Motor neuron (in vitro differentiated cells): ENCODE measurements around the gene CHTF18. TPM values are rescaled to one million over a fixed set of nuclear protein-coding genes. Genes with fewer than 3 reads are reported as not detected.

Source experiments
- ATAC-seq, 8 experiments: fragments of 200-7000 bp; cut with Tn5 transposase; replicated peaks in 6 of 8; 2 replicates each; pipeline ENCODE4 v1.8.0; 2021; ENCODE audit warnings: mild to moderate bottlenecking in 8 of 8, moderate library complexity in 8 of 8
- H3K27ac ChIP-seq, 2 donors: fragments of 250-450 bp; sonication (Bioruptor Pico); 2 replicates each; pipeline ENCODE4 v1.9.0; 2021; ENCODE audit warnings: antibody characterized with exemption in 2 of 2, mild to moderate bottlenecking in 2 of 2, moderate library complexity in 1 of 2
- H3K4me1 ChIP-seq, 2 donors: fragments of 250-450 bp; sonication (Bioruptor Pico); replicated peaks in 1 of 2; 2 replicates each; pipeline ENCODE4 v1.6.1; 2021; ENCODE audit warnings: antibody characterized with exemption in 2 of 2, mild to moderate bottlenecking in 2 of 2, moderate library complexity in 1 of 2
- H3K4me3 ChIP-seq, 5 donors: fragments of 250-450 bp; sonication (Bioruptor Pico); 2 replicates each; pipeline ENCODE4 v1.9.0; 2021; ENCODE audit warnings: antibody characterized with exemption in 5 of 5, mild to moderate bottlenecking in 5 of 5, moderate library complexity in 4 of 5
- WGBS, 10 experiments: fragments of 450-650 bp; shearing (Covaris generic); methylation state at CpG; one replicate each; pipeline ENCODE4 v1.0.0; 2022; 5-methylcytosine and 5-hydroxymethylcytosine counted together
- in situ Hi-C, 9 experiments: fragments of 400-800 bp; cut with MboI; loops; one replicate each; pipeline ENCODE4 v1.15.0; 2021; ENCODE audit warnings: low sequenced_read_pairs in 9 of 9, low pct_unique_long_range_greater_than_20kb in 2 of 9; ENCODE audit not compliant: unreplicated experiment in 9 of 9
- total RNA-seq, 8 experiments: library from RNA; unstranded; fragments of 300-600 nt; gene quantifications; 2 replicates each; pipeline versions ENCODE4 v1.2.3 to v1.2.4, GENCODE V29; 2022

Gene CHTF18
- total RNA-seq, 8 experiments from 2014 or later: 2.5 to 41.5 (median 12.4) TPM

DNA sequence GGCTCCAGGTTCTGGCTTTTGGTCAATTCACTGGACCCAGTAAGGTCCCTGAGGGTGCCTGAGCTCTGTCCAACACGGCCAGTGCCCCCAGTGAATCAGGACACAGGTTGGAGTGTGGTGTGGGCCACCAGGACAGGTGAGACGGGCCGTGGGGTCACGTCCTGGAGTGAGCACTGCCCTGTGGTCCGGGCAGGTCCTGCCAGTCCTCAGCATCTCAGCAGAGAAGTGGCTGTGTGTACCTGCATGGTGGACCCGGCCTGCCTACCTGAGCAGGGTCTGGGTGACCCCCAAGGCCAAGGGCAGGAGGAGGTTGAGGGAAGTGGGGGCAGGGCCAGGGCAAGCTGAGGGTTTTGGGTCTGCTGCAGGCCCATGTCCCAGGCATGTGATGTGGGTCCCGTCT, 14.0 kb downstream of the CHTF18 start:
- ATAC-seq: no peak
- H3K4me3 ChIP-seq: no peak overlapping the region
- WGBS, 10 experiments: 60 to 70% methylated on average over 1 to 3 of the region's 7 CpGs; no CpG with 5 or more reads in 8 of the 10 experiments
- in situ Hi-C loops: loop anchor here in 5 of 9 experiments (25.0 kb wide), 1 partner anchor 260 kb away; the partner anchor contains the start of gene SSTR5 (in 5 of the 5)
- H3K27ac ChIP-seq: no peak overlapping the region
- peaks cover 16 to 23% of the 10 kb centered on the region in 2 donors for H3K4me1 ChIP-seq

GRCh38 chr16:802914-803753, 14.7 kb downstream of the CHTF18 start:
- ATAC-seq: no peak
- Histone ChIP-seq H3K27ac (no peak overlapping the region), H3K4me1 (peaks cover 16 to 23% of the 10 kb centered on the region in 2 donors), H3K4me3 (no peak overlapping the region)
- 24 to 87% (median 39%) methylated on average over 2 to 7 of the region's 33 CpGs; no CpG with 5 or more reads in 6 of the 10 experiments for WGBS, 10 experiments
- in situ Hi-C loops: loop anchor here in 5 of 9 experiments (25.0 kb wide), 1 partner anchor 259 kb away; the partner anchor contains the start of gene SSTR5 (in 5 of the 5)

DNA sequence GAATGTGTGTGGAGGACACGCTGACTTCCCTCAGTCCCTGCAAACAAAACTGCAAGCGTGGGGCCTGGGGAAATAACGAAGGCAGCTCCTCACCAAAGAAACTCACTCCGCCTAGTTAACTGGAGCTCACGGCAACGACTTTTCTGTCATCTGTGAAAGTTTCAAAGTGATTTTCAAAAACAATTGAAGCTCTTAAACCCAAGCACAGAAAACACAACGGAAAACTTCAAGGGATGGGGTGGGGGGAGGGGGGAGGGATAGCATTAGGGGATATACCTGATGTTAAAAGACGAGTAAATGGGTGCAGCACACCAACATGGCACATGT, 15.3 kb downstream of the CHTF18 start:
- in situ Hi-C loops: loop anchor here in 5 of 9 experiments (25.0 kb wide), 1 partner anchor 259 kb away; the partner anchor contains the start of gene SSTR5 (in 5 of the 5)
- no peak overlapping the region for H3K27ac ChIP-seq
- ATAC-seq: no peak
- 17 to 75% (median 40%) methylated on average over 1 to 4 of the region's 8 CpGs; no CpG with 5 or more reads in 7 of the 10 experiments for WGBS, 10 experiments
- H3K4me3 ChIP-seq: no peak overlapping the region
- peaks cover 20 to 26% of the 10 kb centered on the region in 2 donors for H3K4me1 ChIP-seq

DNA sequence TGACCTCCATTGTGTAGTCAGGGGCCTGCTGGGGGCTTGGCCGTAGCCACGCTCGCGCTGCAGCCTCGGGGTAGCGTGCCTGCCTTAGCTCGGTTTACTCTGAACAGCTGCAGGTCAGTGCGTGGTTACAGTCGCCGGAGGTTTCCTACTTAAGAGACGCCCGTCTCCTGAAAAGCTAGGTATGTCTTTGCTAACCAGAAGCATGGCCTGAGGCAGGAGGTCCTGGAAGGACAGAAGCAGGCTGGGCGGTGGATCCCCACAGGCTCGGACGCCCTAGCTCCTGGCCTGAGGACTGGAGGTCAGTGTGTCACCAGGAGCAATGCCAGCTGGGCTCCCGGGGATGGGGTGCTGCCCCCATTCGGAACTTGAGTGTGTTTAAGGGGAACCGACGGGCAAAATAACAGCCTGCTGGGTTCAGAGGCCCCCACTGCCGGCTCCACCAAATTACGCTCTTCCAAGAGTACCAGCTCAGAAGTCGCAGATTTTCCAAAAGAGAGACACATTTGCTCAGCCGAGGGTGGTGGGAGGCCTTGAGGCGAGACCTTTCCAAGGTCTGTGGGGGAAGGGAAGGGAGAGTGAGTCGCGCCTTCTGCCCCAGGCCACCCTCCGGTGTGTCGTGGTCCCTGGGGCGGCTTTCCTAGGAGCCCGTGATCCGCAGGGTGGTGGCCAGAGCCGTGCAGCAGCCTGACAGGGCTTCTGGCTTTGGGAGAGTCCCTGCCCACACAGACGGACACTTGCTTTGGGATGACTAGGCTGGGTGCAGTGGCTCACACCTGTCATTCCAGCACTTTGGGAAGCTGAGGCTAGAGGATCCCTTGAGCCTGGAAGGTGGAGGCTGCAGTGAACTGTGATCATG, 16.0 kb downstream of the CHTF18 start:
- H3K4me3 ChIP-seq: no peak overlapping the region
- WGBS, 10 experiments: 0 to 100% (median 54%) methylated on average over 1 to 9 of the region's 33 CpGs
- in situ Hi-C loops: loop anchor here in 5 of 9 experiments (25.0 kb wide), 1 partner anchor 258 kb away; the partner anchor contains the start of gene SSTR5 (in 5 of the 5)
- H3K4me1 ChIP-seq: peaks cover 23 to 26% of the 10 kb centered on the region in 2 donors
- ATAC-seq: no peak
- H3K27ac ChIP-seq: no peak overlapping the region

DNA sequence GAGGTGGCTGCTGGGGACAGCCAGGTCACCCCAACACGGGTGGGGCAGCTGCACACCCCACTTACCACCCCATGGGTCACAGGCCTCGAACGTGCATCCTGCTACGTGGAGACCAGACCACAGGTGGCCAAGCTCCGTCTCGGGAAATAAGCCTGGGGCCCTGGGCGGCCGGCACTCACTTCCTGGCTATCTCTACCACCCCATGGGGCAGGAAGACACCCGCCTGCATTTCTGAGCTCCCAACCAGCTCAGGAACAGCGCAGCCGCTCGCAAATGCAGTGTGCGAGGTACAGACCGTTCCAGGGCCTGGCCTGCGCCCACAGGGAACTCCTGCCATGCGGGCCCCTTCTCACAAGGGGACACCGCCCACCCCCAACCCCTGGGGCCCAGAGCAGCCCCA, 17.1 kb downstream of the CHTF18 start:
- Histone ChIP-seq H3K4me1 (peaks cover 16% of the 10 kb centered on the region in 2 donors), H3K27ac (no peak overlapping the region), H3K4me3 (no peak overlapping the region)
- in situ Hi-C loops: loop anchor here in 5 of 9 experiments (25.0 kb wide), 1 partner anchor 257 kb away; the partner anchor contains the start of gene SSTR5 (in 5 of the 5)
- no CpG with 5 or more reads among the region's 17 CpGs for WGBS, 10 experiments
- no peak for ATAC-seq

DNA sequence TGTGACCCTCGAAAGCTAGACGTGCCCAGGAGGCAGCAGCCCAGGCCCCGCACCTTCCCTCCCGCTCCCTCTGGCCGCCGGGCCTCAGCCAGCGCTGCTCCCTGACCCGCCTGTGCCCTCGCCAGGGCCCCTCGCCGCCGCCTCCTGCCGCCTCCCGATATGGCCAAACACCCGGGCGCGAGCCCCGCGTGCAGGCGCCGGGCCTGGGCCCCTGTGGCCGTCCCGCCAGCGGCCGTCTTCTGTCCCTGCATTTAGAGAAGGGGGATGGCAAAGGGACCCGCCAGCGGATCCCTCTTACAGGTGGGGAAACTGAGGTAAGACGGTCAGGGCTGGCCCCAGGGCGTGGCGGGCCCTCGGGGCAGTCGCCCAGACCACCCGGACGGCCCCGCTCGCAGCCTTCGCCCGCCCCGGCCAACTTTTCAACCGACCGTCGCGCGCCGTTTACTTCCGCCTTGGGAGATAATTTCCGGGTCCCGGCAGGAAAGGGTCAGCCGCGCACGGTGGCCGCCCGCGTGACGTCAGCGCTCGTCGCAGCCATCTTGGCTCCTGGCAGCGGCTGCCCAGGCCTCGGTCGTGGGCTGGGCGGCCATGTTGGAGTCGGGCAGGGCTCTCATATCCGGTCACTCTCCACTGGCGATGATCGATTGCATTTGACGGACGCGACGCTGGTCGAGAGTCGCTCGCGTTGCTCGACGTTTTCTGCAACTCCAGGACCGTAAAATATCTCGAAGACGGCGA, 19.1 kb downstream of the CHTF18 start:
- 0 to 60% (median 0%) methylated on average over 2 to 12 of the region's 80 CpGs; no CpG with 5 or more reads in 4 of the 10 experiments for whole genome bisulfite sequencing, 10 experiments
- H3K27ac ChIP-seq: peak overlapping the region; percentile 83 to 97
- H3K4me3 ChIP-seq: peak overlapping the region; percentile 65 to 95 (median 79)

DNA sequence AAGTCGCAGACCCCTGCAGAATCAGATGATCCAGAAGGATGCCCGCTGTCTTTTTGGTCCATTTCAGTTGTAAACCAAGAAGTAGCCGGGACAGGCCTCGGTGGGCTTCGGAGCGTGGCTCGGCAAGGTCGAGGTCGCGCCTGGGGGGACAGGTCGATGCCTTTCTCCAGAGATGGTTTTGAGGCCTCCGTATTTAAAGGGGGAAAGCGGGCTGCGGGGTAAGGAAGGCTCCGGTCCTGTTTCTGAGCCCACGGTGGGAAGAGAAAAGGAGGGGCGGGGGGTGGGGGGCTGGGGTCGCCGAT, 19.6 kb downstream of the CHTF18 start:
- Histone ChIP-seq H3K4me3 (peak overlapping the region; percentile 65 to 95 (median 79)), H3K4me1 (peaks cover 12% of the 10 kb centered on the region in 2 donors), H3K27ac (peak overlapping the region; percentile 75 to 83)
- 0 to 67% (median 16%) methylated on average over 1 to 5 of the region's 19 CpGs; no CpG with 5 or more reads in 5 of the 10 experiments for WGBS, 10 experiments
- in situ Hi-C loops: loop anchor here in 5 of 9 experiments (25.0 kb wide), 1 partner anchor 254 kb away; the partner anchor contains the start of gene SSTR5 (in 5 of the 5)
- ATAC-seq: peak in 1 of 8 experiments; percentile 1

More for the DNA sequence above, 19.1 kb downstream of the CHTF18 start:
- in situ Hi-C loops: loop anchor here in 5 of 9 experiments (25.0 kb wide), 1 partner anchor 255 kb away; the partner anchor contains the start of gene SSTR5 (in 5 of the 5)
- H3K4me1 ChIP-seq: peaks cover 12% of the 10 kb centered on the region in 2 donors
- peak; percentile 91 to 97 (median 95) for ATAC-seq

GRCh38 chr16:813204-813915, 24.9 kb downstream of the CHTF18 start:
- in situ Hi-C loops: loop anchor here in 8 of 9 experiments (10.0 to 25.0 kb wide), 4 partner anchors 241 to 261 kb away; partner anchors contain the start of gene SSTR5 (in 6 of the 8)
- peak overlapping the region in 4 of 5 donors; percentile 2 to 25 (median 22) for H3K4me3 ChIP-seq
- peaks cover 15 to 16% of the 10 kb centered on the region in 2 donors for H3K4me1 ChIP-seq
- ATAC-seq: peak; percentile 81 to 92 (median 86)
- H3K27ac ChIP-seq: no peak overlapping the region
- 0 to 50% (median 0%) methylated on average over 1 to 9 of the region's 67 CpGs; no CpG with 5 or more reads in 5 of the 10 experiments for WGBS, 10 experiments

DNA sequence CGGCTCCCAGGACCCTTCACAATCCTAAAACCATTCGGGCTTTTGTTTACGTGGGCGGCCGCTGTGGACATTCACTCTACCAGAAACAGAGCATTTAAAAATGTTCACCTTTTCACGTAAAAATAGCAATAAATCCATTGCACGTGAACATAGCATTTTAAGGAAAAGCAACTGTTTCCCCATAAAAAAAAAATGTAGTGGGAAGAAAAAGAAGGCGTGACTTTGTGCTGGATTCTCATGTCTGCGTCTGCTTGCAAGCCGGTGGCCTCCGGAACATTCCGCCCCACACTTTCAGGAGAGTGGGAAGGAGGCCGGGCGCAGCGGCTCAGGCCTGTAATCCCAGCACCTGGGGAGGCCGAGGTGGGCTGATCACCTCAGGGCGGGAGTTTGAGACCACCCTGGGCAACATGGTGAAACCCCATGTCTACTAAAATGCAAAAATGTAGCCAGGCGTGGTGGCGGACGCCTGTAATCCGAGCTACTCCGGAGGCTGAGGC, 25.5 kb downstream of the CHTF18 start:
- Histone ChIP-seq H3K27ac (no peak overlapping the region), H3K4me3 (no peak overlapping the region), H3K4me1 (peaks cover 9 to 12% of the 10 kb centered on the region in 2 donors)
- WGBS, 10 experiments: 13 to 93% (median 32%) methylated on average over 3 to 11 of the region's 22 CpGs; no CpG with 5 or more reads in 3 of the 10 experiments
- in situ Hi-C loops: loop anchor here in 8 of 9 experiments (10.0 to 25.0 kb wide), 4 partner anchors 241 to 261 kb away; partner anchors contain the start of gene SSTR5 (in 6 of the 8)
- ATAC-seq: no peak

GRCh38 chr16:814974-815373, 26.6 kb downstream of the CHTF18 start:
- no peak for ATAC-seq
- H3K4me1 ChIP-seq: peaks cover 9 to 12% of the 10 kb centered on the region in 2 donors
- in situ Hi-C loops: loop anchor here in 8 of 9 experiments (10.0 to 25.0 kb wide), 4 partner anchors 240 to 260 kb away; partner anchors contain the start of gene SSTR5 (in 6 of the 8)
- WGBS, 10 experiments: 0 to 100% (median 87%) methylated on average over 1 to 5 of the region's 9 CpGs; no CpG with 5 or more reads in 4 of the 10 experiments
- H3K27ac ChIP-seq: no peak overlapping the region
- H3K4me3 ChIP-seq: no peak overlapping the region

DNA sequence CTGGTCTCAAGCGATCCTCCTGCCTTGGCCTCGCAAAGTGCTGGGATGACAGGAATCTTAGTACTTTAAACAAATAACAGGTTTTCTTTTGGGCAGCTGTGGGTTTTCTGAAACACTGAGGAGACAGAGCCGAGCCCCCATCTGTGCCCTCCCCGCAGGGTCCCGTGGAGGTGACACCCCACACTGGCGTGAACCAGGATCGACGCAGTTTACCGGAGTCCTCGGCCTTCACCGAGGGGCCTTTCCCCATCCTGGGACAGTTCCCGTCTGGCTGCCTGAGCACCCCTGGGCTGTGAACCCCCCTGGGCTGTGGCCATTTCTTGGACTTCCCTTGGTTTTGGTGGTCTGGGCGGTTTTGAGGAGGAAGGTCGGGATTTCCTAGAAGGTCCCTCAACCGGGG, 27.4 kb downstream of the CHTF18 start:
- no peak for ATAC-seq
- 80 to 100% (median 94%) methylated on average over 1 to 8 of the region's 15 CpGs; no CpG with 5 or more reads in 6 of the 10 experiments for WGBS, 10 experiments
- in situ Hi-C loops: loop anchor here in 8 of 9 experiments (10.0 to 25.0 kb wide), 4 partner anchors 239 to 259 kb away; partner anchors contain the start of gene SSTR5 (in 6 of the 8)
- Histone ChIP-seq H3K27ac (no peak overlapping the region), H3K4me1 (peaks cover 9 to 12% of the 10 kb centered on the region in 2 donors), H3K4me3 (no peak overlapping the region)
